GM12891 (cell line): ENCODE measurements around the gene TMEM271.

Experiments
- PAX5 ChIP-seq: IDR thresholded peaks from 2 replicates; pipeline ENCODE4 v1.6.1; 2011; ENCODE audit warnings: low read length, moderate library complexity, mild to moderate bottlenecking; ENCODE audit not compliant: insufficient read depth, severe bottlenecking
- POLR2A ChIP-seq: IDR thresholded peaks from 2 replicates; pipeline ENCODE4 v1.6.1; 2011; ENCODE audit warnings: low read depth, low read length, control low read depth
- POLR2AphosphoS5 ChIP-seq: IDR thresholded peaks from 2 replicates; pipeline ENCODE4 v1.6.1; 2011; ENCODE audit warnings: low read depth, low read length, control low read depth
- TAF1 ChIP-seq: IDR thresholded peaks from 2 replicates; pipeline ENCODE4 v1.6.1; 2011; ENCODE audit warnings: low read depth, low read length, control low read depth

DNA sequence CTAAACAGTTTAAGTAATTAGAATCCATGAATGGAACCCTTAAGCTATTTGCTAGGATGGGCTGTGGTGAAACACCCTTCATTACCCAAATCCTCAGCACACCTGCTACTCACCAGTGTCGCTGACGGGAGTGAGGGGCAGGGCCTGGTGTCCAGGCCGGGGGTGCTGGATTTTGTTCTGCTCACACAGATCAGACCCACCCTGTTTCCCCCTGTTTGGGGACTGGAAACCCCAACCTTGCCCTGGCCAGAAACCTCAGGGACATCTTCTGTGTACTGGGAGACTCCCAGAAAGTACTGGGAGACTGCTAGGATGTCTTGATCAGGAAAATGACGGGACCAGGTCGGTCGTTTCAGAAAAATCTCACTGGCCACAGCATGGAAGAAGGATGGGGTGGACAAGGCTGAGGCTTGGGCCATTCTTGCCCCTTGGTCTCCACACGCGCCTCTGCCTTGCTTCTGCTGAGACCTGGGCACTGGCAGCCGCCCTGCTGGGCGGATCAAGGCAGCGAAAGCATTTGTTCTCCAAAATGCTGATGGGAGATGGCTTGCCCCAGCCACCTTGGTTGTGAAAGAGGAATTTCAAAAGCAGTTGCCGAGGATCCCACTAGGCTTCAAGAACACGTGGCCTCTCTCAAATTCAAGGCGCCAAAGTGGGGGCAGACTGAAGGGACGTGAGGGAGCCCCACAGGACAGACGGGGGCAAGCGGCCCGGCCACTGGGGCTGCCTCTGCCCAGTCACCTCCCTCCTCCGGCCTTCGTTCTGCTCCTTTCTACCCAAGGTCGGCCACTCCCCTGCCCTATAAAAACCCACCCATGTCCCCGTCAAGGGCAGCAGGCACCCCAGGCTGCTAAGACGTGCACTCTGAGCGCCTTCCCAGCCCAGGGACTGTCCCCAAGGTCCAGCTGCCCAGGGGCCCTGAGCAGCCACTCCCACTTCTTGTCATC, 25.8 kb upstream of the TMEM271 start:
- TF ChIP-seq POLR2AphosphoS5 = no peak
- TF ChIP-seq POLR2A = no peak
- no peak for TF ChIP-seq TAF1
- no peak for TF ChIP-seq PAX5
